Measurements from ENCODE around the gene RIC8A.

DNA sequence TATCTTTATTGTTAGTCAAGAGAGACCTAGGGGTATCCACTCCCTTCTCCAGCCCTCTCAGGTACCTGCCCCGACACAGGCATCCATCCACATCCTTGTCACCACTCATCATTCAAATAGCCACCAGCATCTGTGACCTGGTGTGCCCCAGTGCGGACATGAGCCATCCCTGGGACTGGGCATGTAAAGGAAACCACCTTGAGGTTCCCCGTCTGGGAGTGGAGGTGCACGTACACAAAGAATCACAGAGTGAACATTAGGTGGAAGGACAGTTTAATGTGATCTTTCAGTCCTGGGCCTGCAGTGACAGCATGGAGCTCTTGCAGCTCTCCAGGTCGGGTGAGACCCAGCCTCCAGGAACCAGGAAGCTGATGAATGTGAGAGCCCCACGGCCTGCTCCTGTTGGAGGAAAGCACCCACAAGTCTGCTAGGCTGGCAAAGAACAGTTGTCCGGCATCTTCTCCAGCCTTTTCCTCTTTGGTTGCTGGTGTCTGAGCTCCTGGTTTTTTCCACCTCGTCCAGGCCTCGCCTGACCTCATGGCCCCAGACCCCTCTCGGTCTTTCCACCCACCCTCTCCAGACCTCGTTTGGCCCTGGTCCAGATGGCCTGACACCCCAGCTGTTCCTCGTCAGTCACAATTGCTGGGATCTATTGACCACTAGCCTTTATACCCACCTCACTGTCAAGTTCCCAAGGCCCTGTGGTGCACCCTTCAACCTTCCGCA lies 45.8 kb downstream of the RIC8A start:
- no peak for TF ChIP-seq SMC3 (IDR thresholded peaks at IDR 0.05; ENCODE audit: low read length)
- TF ChIP-seq, protein P1, sequence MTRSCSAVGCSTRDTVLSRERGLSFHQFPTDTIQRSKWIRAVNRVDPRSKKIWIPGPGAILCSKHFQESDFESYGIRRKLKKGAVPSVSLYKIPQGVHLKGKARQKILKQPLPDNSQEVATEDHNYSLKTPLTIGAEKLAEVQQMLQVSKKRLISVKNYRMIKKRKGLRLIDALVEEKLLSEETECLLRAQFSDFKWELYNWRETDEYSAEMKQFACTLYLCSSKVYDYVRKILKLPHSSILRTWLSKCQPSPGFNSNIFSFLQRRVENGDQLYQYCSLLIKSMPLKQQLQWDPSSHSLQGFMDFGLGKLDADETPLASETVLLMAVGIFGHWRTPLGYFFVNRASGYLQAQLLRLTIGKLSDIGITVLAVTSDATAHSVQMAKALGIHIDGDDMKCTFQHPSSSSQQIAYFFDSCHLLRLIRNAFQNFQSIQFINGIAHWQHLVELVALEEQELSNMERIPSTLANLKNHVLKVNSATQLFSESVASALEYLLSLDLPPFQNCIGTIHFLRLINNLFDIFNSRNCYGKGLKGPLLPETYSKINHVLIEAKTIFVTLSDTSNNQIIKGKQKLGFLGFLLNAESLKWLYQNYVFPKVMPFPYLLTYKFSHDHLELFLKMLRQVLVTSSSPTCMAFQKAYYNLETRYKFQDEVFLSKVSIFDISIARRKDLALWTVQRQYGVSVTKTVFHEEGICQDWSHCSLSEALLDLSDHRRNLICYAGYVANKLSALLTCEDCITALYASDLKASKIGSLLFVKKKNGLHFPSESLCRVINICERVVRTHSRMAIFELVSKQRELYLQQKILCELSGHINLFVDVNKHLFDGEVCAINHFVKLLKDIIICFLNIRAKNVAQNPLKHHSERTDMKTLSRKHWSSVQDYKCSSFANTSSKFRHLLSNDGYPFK (CRISPR knock-in tag; IDR thresholded peaks at IDR 0.05; ENCODE audit: borderline replicate concordance), result no peak
- TF ChIP-seq, protein P2, sequence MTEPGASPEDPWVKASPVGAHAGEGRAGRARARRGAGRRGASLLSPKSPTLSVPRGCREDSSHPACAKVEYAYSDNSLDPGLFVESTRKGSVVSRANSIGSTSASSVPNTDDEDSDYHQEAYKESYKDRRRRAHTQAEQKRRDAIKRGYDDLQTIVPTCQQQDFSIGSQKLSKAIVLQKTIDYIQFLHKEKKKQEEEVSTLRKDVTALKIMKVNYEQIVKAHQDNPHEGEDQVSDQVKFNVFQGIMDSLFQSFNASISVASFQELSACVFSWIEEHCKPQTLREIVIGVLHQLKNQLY (CRISPR knock-in tag; IDR thresholded peaks at IDR 0.05), result no peak
